ENCODE data around the gene DNASE1L1. TPM values are rescaled to one million over a fixed set of nuclear protein-coding genes. Genes with fewer than 3 reads are reported as not detected.

The DNASE1L1 gene
- polyA plus RNA-seq, 1 of the 3 experiments (the other 2 are of a cell fraction): 18.2 TPM

DNA sequence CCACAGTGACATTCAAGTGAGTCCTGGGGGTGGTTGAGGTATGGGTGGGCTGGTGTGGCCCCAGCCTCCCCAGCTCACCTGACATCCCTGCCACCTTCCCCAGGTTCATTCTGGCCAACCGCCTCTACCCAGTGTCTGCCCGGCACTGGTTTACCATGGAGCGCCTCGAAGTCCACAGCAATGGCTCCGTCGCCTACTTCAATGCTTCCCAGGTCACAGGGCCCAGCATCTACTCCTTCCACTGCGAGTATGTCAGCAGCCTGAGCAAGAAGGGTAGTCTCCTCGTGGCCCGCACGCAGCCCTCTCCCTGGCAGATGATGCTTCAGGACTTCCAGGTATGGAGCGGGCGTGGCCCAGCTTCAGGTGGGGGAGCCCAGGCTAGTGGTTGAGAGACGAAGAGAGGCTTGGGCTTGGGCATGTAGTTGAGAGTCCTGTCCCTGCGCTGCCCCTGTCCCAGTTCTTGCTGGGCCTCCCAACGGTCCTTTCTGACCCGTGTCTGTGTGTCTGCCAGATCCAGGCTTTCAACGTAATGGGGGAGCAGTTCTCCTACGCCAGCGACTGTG is 26.2 kb upstream of the DNASE1L1 start:
- peaks cover 0 to 16% of the 10 kb centered on the region in 2 experiments; a peak in 1 of 4 replicates for H3K4me1 ChIP-seq (ENCODE audit: control insufficient read depth in 1 of 2, insufficient read depth in 2 of 2, low read depth in 1 of 2, low read length in 1 of 2)
- 75% methylated on average over 15 of the region's 19 CpGs for WGBS (ENCODE audit: low lambda C conversion rate)
- peaks cover 21% of the 10 kb centered on the region; the same call in 1 of the 2 replicates for H4K20me1 ChIP-seq (ENCODE audit: insufficient read depth)
- no peaks in the 10 kb centered on the region for H3K9me2 ChIP-seq
- DNase-seq: no peak
- H3K27ac ChIP-seq (ENCODE audit: low read depth in 2 of 2, low read length in 1 of 2): no peak overlapping the region
- H3K9ac ChIP-seq: no peak overlapping the region
- H3F3A ChIP-seq (replicated peaks; ENCODE audit: insufficient read depth): no peaks in the 10 kb centered on the region
- H3K27me3 ChIP-seq (ENCODE audit: insufficient read depth): peaks cover 8% of the 10 kb centered on the region
- CTCF ChIA-PET: interaction anchor here (2.1 kb wide), 1 partner anchor 36 kb away, joined by 6 read pairs; the partner anchor contains the start of gene RPL10
- no peak overlapping the region for H2AFZ ChIP-seq (ENCODE audit: low read depth)
- peaks cover 33% of the 10 kb centered on the region for H3K79me2 ChIP-seq (ENCODE audit: insufficient read depth)
- no peaks in the 10 kb centered on the region for H3K9me3 ChIP-seq
- no peak for TF ChIP-seq MEF2A (IDR thresholded peaks at IDR 0.05; ENCODE audit: borderline replicate concordance, low read depth)
- TF ChIP-seq ELF1 (IDR thresholded peaks at IDR 0.05): no peak
- no peak for TF ChIP-seq RFX5 (IDR thresholded peaks at IDR 0.05; ENCODE audit: low read length)
- no peak for TF ChIP-seq TEAD4 (IDR thresholded peaks at IDR 0.05; ENCODE audit: borderline replicate concordance, insufficient read depth)
- no peak for TF ChIP-seq RXRA (IDR thresholded peaks at IDR 0.05; ENCODE audit: borderline replicate concordance, low read depth)
- no peak for TF ChIP-seq JUND (IDR thresholded peaks at IDR 0.05)
- TF ChIP-seq CHD2 (IDR thresholded peaks at IDR 0.05; ENCODE audit: low read length, partially characterized antibody): no peak
- TF ChIP-seq, protein P1, sequence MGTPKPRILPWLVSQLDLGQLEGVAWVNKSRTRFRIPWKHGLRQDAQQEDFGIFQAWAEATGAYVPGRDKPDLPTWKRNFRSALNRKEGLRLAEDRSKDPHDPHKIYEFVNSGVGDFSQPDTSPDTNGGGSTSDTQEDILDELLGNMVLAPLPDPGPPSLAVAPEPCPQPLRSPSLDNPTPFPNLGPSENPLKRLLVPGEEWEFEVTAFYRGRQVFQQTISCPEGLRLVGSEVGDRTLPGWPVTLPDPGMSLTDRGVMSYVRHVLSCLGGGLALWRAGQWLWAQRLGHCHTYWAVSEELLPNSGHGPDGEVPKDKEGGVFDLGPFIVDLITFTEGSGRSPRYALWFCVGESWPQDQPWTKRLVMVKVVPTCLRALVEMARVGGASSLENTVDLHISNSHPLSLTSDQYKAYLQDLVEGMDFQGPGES (IDR thresholded peaks at IDR 0.05; ENCODE audit: low read depth, low read length): no peak
- no peak for TF ChIP-seq SMC3 (IDR thresholded peaks at IDR 0.05; ENCODE audit: low read depth, low read length)
- TF ChIP-seq FOXJ3 (CRISPR knock-in tag; IDR thresholded peaks at IDR 0.05): no peak
- TF ChIP-seq FOXM1 (IDR thresholded peaks at IDR 0.05; ENCODE audit: low read depth): no peak
- TF ChIP-seq, protein P2, sequence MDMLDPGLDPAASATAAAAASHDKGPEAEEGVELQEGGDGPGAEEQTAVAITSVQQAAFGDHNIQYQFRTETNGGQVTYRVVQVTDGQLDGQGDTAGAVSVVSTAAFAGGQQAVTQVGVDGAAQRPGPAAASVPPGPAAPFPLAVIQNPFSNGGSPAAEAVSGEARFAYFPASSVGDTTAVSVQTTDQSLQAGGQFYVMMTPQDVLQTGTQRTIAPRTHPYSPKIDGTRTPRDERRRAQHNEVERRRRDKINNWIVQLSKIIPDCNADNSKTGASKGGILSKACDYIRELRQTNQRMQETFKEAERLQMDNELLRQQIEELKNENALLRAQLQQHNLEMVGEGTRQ (IDR thresholded peaks at IDR 0.05; ENCODE audit: borderline replicate concordance, low read depth, low read length): no peak
- no peak for TF ChIP-seq YY1 (IDR thresholded peaks at IDR 0.05; ENCODE audit: low read depth)
- H3K36me3 ChIP-seq (replicated peaks in 1 of 2; ENCODE audit: control insufficient read depth in 1 of 2, insufficient read depth in 2 of 2, low read length in 1 of 2): peaks cover 0 to 15% of the 10 kb centered on the region in 2 experiments
- H3K4me3 ChIP-seq (ENCODE audit: low read depth in 2 of 2, low read length in 1 of 2): no peak overlapping the region
- POLR2A ChIA-PET: interaction anchor here (0.7 to 1.0 kb wide), 2 partner anchors 14 to 23 kb away, joined by 3 read pairs; no protein-coding TSS in a partner anchor
- no peak overlapping the region for H3K4me2 ChIP-seq

DNA sequence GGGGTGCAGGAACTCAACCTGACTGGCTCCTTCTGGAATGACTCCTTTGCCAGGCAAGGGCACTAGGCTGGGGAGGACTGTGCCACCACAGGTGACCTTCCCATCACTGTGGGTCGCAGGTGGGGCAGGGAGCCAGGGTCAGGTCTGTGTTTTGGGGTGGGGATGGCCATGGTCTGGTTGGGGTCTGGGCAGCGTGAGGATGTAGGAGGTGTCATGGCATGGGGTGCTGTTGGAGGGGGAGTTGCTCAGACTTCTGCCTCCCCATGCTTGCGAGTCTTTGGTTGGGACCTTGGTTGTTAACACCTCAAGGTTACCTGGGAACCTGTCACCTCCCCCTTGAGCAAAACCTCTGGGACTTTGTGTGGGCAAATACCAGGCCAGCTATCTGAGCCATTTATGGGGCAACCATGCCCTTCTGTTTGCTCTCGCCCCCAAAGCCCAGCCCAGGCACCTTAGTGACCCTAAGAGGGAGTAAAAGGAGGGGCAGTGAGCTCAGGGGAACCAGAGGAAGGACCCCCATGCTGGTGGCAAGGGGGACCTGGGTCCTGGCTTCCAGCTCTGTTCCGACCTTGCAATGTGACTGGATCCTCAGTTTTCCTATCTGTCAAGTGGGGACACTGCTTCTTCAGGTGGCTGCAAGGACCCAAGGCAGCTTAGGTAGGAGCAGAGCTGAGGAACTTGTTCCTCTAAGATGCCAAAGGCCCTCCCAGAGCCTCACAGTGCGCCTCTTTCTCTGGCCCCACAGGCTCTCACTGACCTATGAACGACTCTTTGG is 25.5 kb upstream of the DNASE1L1 start:
- Histone ChIP-seq H3K27ac (ENCODE audit: low read depth in 2 of 2, low read length in 1 of 2) (no peak overlapping the region), H3K9me2 (no peaks in the 10 kb centered on the region), H3K9me3 (no peaks in the 10 kb centered on the region), H3K79me2 (ENCODE audit: insufficient read depth) (peaks cover 32% of the 10 kb centered on the region), H3K4me3 (ENCODE audit: low read depth in 2 of 2, low read length in 1 of 2) (no peak overlapping the region), H3K4me2 (no peak overlapping the region), H4K20me1 (ENCODE audit: insufficient read depth) (peaks cover 14% of the 10 kb centered on the region; the same call in 1 of the 2 replicates), H2AFZ (ENCODE audit: low read depth) (no peak overlapping the region), H3K4me1 (ENCODE audit: control insufficient read depth in 1 of 2, insufficient read depth in 2 of 2, low read depth in 1 of 2, low read length in 1 of 2) (peaks cover 0 to 18% of the 10 kb centered on the region in 2 experiments; a peak in 1 of 4 replicates), H3K27me3 (ENCODE audit: insufficient read depth) (peaks cover 9% of the 10 kb centered on the region), H3K9ac (no peak overlapping the region), H3K36me3 (replicated peaks in 1 of 2; ENCODE audit: control insufficient read depth in 1 of 2, insufficient read depth in 2 of 2, low read length in 1 of 2) (peaks cover 0 to 13% of the 10 kb centered on the region in 2 experiments), H3F3A (replicated peaks; ENCODE audit: insufficient read depth) (no peaks in the 10 kb centered on the region)
- TF ChIP-seq, protein P3, sequence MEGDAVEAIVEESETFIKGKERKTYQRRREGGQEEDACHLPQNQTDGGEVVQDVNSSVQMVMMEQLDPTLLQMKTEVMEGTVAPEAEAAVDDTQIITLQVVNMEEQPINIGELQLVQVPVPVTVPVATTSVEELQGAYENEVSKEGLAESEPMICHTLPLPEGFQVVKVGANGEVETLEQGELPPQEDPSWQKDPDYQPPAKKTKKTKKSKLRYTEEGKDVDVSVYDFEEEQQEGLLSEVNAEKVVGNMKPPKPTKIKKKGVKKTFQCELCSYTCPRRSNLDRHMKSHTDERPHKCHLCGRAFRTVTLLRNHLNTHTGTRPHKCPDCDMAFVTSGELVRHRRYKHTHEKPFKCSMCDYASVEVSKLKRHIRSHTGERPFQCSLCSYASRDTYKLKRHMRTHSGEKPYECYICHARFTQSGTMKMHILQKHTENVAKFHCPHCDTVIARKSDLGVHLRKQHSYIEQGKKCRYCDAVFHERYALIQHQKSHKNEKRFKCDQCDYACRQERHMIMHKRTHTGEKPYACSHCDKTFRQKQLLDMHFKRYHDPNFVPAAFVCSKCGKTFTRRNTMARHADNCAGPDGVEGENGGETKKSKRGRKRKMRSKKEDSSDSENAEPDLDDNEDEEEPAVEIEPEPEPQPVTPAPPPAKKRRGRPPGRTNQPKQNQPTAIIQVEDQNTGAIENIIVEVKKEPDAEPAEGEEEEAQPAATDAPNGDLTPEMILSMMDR (IDR thresholded peaks at IDR 0.05): no peak
- no peak for TF ChIP-seq SIN3A (IDR thresholded peaks at IDR 0.05; ENCODE audit: borderline replicate concordance, low read depth, low read length)
- no peak for TF ChIP-seq SMC3 (IDR thresholded peaks at IDR 0.05; ENCODE audit: low read depth, low read length)
- TF ChIP-seq, protein P4, sequence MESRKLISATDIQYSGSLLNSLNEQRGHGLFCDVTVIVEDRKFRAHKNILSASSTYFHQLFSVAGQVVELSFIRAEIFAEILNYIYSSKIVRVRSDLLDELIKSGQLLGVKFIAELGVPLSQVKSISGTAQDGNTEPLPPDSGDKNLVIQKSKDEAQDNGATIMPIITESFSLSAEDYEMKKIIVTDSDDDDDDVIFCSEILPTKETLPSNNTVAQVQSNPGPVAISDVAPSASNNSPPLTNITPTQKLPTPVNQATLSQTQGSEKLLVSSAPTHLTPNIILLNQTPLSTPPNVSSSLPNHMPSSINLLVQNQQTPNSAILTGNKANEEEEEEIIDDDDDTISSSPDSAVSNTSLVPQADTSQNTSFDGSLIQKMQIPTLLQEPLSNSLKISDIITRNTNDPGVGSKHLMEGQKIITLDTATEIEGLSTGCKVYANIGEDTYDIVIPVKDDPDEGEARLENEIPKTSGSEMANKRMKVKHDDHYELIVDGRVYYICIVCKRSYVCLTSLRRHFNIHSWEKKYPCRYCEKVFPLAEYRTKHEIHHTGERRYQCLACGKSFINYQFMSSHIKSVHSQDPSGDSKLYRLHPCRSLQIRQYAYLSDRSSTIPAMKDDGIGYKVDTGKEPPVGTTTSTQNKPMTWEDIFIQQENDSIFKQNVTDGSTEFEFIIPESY (IDR thresholded peaks at IDR 0.05; ENCODE audit: borderline replicate concordance, low read depth): no peak
- TF ChIP-seq NRF1 (IDR thresholded peaks at IDR 0.05; ENCODE audit: low read depth, low read length): no peak
- TF ChIP-seq NFIC (IDR thresholded peaks at IDR 0.05; ENCODE audit: borderline replicate concordance): no peak
- WGBS (ENCODE audit: low lambda C conversion rate): 40% methylated on average over 4 of the region's 7 CpGs
- ChIA-PET POLR2A (no interaction called here), CTCF (interaction anchor here (2.1 kb wide), 1 partner anchor 36 kb away, joined by 6 read pairs; the partner anchor contains the start of gene RPL10)
- no peak for DNase-seq

Measured in SK-N-SH (cell line).